GM10266 (cell line): ENCODE results near the gene BRD4.

ENCODE experiments used
- DNase-seq: peaks from one replicate; pipeline ENCODE4 v3.0.0; 2012; ENCODE audit errors: extremely low spot score
- CTCF ChIP-seq: IDR thresholded peaks from 2 replicates; pipeline ENCODE4 v1.5.1; 2012; ENCODE audit warnings: mild to moderate bottlenecking, low read depth; ENCODE audit not compliant: control insufficient read depth, insufficient read depth; ENCODE audit errors: missing control alignments

The BRD4 gene

GRCh38 chr19:15188851-15189250 lies 143.5 kb downstream of the BRD4 start:
- no peak for TF ChIP-seq CTCF
- DNase-seq: no peak

DNA sequence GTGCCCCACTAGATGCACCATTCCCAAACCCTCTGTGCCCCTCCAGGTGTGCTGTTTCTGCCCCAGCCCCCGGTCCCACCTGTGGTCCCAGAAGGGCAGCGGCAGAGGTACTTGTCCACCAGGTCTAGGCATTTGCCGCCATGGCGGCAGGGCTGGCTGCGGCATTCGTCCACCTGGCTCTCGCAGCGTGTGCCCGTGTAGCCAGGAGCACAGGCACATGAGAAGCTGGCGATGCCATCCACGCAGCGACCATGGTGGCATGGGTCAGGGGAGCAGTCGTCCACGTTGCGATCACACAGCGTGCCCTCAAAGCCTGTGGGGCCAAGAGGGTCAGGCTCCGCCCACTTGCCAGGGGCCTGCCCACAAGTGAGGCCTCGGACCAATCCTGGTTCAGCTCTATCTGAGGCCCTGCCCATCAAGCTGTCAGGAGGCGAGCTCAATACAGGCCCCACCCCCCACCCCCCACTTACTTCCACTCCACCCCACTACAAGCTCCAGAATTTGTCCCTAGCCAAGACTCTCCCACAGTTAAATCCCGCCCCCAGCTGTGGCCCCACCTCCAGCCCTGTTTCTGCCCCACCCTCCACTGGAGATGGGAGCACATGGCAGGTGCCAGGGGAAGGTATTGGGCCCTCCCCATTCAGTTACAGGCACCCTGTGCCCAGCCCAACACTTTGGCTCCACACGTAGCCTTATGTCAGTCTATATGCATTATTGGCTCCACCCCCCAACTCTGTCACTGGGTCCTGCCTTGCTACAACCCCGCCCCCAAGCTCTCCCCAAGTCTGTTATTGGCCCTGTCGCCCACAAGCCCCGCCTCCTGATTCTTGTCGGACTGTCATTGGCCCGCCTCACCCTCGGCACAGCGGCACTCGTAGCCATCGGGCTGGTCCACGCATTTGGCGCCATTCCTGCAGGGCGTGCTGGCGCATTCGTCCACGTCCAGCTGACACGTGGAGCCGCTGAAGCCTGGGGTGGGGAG lies 145.0 kb downstream of the BRD4 start:
- no peak for TF ChIP-seq CTCF
- no peak for DNase-seq
